Measurements from ENCODE around the gene ASF1A.
A peak's percentile ranks its signal among the peaks of the same experiment; 100 is the strongest.

Gene ASF1A

GRCh38 chr6:118908441-118908840, 14.5 kb downstream of the ASF1A start:
- DNase-seq: no peak
- intact Hi-C loops (cut with DNase I): no loop called here

GRCh38 chr6:118912646-118913045, 18.7 kb downstream of the ASF1A start:
- intact Hi-C loops (cut with DNase I): no loop called here
- no peak for DNase-seq

DNA sequence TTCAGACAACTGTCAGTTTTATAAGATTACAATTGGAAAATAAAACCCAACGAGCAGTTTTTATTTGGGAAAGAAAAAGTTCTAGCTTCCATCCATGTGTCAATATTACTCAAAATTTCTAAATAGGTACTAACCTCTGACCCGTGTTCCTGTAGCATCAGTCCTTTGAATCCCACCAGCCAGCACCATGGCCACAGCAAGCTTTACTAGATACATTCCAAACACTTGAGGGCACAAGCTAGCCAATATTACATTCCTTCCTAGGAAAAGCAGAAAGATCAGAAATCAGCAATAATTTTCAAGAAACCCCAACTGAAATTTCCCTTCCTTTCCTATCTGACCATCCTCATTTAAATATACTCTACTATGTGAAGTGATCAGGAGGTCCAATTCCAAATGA, 19.2 kb downstream of the ASF1A start:
- no peak for DNase-seq
- intact Hi-C loops (cut with DNase I): no loop called here

GRCh38 chr6:118914598-118914997, 20.6 kb downstream of the ASF1A start:
- no peak for DNase-seq
- intact Hi-C loops (cut with DNase I): no loop called here

GRCh38 chr6:118917546-118918328, 23.8 kb downstream of the ASF1A start:
- DNase-seq: no peak
- intact Hi-C loops (cut with DNase I): no loop called here

GRCh38 chr6:118918329-118918725, 24.4 kb downstream of the ASF1A start:
- no peak for DNase-seq
- intact Hi-C loops (cut with DNase I): no loop called here

- intact Hi-C loops (cut with DNase I): no loop called here
- no peak for DNase-seq
Observed at GRCh38 chr6:118921084-118921483, 27.1 kb downstream of the ASF1A start.

DNA sequence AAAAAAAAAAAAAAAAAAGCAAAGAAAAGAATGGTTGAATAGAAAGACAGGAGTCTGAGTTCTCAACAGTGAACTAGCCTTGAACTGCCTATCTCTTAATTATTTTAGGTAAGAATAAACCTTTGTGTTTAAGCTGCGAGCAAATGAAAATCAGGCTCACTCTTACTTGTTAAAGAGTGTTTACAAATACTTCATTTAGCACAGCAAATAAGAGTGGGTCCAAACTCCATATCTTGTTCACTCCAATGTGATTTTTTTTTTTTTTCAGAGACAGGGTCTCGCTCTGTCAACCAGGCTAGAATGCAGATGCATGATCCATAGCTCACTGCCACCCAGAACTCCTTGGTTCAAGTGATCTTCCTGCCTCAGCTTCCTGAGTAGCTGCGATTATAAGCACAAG, 29.1 kb downstream of the ASF1A start:
- DNase-seq: no peak
- intact Hi-C loops (cut with DNase I): no loop called here

- intact Hi-C loops (cut with DNase I): no loop called here
- no peak for DNase-seq
Observed at GRCh38 chr6:118930680-118931079, 36.7 kb downstream of the ASF1A start.

DNA sequence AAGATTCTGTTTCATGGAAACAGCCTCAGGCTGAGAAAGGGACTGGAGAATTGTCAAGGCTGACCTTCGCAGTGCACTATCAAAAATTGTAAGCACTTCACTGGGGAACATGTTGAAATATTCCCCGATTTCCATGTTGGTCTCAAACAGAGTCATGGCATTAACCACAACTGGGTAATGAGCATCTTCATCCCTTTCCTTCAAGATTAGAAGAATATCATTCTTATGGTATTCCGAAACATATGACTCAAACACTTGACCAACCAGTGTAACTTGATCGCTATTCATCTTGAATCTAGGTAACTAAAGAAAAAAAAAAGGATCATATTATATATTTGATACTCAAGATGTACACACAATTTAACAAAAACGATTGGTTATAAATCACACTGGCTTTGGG, 37.5 kb downstream of the ASF1A start:
- no peak for DNase-seq
- intact Hi-C loops (cut with DNase I): no loop called here

DNA sequence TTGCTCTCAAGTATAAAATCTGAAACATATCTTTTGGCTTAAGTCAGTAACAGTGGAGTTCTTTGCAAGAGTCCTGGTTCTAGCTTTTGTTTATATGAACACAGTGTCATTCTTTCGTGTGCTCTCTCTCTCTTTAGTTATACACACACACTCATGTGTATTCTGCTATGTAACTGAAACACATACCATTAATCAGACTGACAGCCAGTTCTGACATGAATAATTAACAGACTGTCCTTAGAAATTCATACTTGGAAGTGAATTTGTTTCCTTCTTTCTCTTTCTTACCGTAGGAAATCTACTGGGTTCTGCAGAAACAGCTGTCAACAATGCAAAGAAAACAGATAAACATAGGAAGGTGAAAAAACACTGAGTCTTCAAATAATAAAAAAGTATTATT, 38.5 kb downstream of the ASF1A start:
- intact Hi-C loops (cut with DNase I): no loop called here
- DNase-seq: no peak

- intact Hi-C loops (cut with DNase I): loop anchor here (1.0 kb wide), 1 partner anchor 40 kb away; the partner anchor contains the start of gene ASF1A
- no peak for DNase-seq
Observed at GRCh38 chr6:118933855-118934460, 40.0 kb downstream of the ASF1A start.

- intact Hi-C loops (cut with DNase I): loop anchor here (1.0 kb wide), 1 partner anchor 40 kb away; the partner anchor contains the start of gene ASF1A
- DNase-seq: peak; percentile 63 to 97 (median 76)
Observed at GRCh38 chr6:118934461-118935330, 40.7 kb downstream of the ASF1A start, which contains the start of gene MCM9. MCM9 (minus strand) TSS chr6:118935159; CDS start chr6:118931723, 3,436 bp downstream.

- no peak for DNase-seq
- intact Hi-C loops (cut with DNase I): no loop called here
Observed at GRCh38 chr6:118935331-118935668, 41.3 kb downstream of the ASF1A start.

DNA sequence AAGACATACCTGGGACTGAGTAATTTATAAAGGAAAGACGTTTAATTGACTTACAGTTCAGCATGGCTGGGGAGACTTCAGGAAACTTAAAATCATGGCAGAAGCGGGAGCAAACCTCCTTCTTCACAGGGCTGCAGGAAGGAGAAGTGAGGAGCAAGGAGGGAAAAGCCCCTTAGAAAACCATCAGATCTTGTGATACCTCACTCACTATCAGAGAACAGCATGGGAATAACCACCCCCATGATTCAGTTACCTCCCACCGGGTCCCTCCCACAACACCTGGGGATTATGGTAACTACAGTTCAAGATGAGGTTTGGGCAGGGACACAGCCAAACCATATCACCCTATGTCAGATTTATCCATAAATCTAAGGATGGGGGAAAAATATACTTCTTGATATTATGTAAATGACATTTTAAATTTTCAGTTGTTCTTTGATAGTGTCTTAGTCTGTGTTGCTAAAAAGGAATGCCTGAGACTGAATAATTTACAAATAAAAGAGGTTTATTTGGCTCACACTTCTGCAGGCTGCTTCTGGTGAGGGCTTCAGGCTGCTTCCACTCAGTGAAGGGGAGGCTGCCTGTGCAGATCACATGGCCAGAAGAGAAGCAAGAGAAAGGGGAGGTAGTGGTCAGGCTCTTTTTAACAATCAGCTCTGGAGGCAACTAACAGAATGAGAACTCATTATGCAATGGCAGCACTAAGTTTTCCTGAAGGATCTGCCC, 42.2 kb downstream of the ASF1A start:
- DNase-seq: no peak
- intact Hi-C loops (cut with DNase I): no loop called here

DNA sequence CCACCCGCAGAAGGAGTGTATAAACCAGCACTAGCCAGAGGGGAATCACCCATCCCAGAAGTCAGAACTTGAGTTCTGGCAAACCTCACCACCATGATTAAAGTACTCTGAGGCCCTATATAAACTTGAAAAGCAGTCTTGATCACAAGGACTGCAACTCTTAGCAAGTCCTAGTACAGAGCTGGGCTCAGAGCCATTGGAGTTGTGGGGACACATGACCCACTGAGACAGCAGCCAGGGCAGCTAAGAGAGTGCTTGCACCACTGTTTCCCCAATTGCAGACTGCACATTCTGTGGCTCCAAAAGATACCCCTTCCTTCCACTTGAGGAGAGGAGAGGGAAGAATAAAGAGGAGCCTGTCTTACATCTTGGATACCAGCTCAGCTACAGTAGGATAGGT, 45.7 kb downstream of the ASF1A start:
- intact Hi-C loops (cut with DNase I): no loop called here
- DNase-seq: peak in 2 of 10 donors; percentile 69 to 73

DNA sequence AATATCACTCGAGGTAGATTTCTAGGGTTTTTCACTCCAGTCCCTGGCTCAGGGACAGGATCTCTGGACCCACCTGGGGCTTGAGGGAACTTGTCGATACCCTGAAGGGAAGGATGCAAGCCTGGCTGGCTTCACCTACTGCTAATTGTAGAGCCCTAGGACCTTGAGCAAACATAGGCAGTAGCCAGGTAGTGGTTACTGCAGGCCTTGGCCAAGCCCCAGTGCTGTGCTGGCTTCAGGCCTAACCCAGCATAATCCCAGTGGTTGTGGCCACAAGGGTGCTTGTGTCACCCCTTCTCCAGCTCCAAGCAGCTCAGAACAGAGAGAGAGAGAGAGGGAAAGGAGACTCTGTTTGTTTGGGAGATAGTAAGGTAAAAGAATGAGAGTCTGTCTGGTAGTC, 46.8 kb downstream of the ASF1A start:
- peak in 1 of 10 donors; percentile 70 for DNase-seq
- intact Hi-C loops (cut with DNase I): no loop called here

- no peak for DNase-seq
- intact Hi-C loops (cut with DNase I): no loop called here
Observed at GRCh38 chr6:118945217-118945616, 51.3 kb downstream of the ASF1A start.

GRCh38 chr6:118952683-118953082, 58.7 kb downstream of the ASF1A start:
- no peak for DNase-seq
- intact Hi-C loops (cut with DNase I): no loop called here

GRCh38 chr6:118953391-118953790, 59.4 kb downstream of the ASF1A start:
- DNase-seq: no peak
- intact Hi-C loops (cut with DNase I): no loop called here
